Measurements from ENCODE around the gene WEE2. TPM values are rescaled to one million over a fixed set of nuclear protein-coding genes. Genes with fewer than 3 reads are reported as not detected.

The WEE2 gene
- total and polyA plus RNA-seq, 2 of the 13 experiments (the other 11 are each of a cell fraction or from before 2014, with no cell fraction given) = not detected

GRCh38 chr7:141737836-141738591 is 29.9 kb downstream of the WEE2 start, which contains the start of gene SSBP1 (continued):
- no peak for TF ChIP-seq ZFP41 (CRISPR knock-in tag; IDR thresholded peaks at IDR 0.05; ENCODE audit: borderline replicate concordance)
- TF ChIP-seq MLXIP (CRISPR knock-in tag; IDR thresholded peaks at IDR 0.05; ENCODE audit: borderline replicate concordance) = no peak
- no peak for TF ChIP-seq KAT2B (IDR thresholded peaks at IDR 0.05; ENCODE audit: borderline replicate concordance, low read depth, low read length)
- TF ChIP-seq ZNF546 (CRISPR knock-in tag; conservative IDR thresholded peaks at IDR 0.05) = no peak
- TF ChIP-seq MTF2 (CRISPR knock-in tag; IDR thresholded peaks at IDR 0.05; ENCODE audit: borderline replicate concordance) = 0 out of 2 replicates have a peak, but pooled peaks have one; percentile 39
- 0 out of 2 replicates have a peak, but pooled peaks have one; percentile 48 for TF ChIP-seq ZNF296 (CRISPR knock-in tag; conservative IDR thresholded peaks at IDR 0.05)
- TF ChIP-seq MIER3 (CRISPR knock-in tag; IDR thresholded peaks at IDR 0.05; ENCODE audit: borderline replicate concordance) = peak; percentile 94; the same call in 1 of the 2 replicates
- TF ChIP-seq ZSCAN31 (CRISPR knock-in tag; IDR thresholded peaks at IDR 0.05; ENCODE audit: low read depth) = peak; percentile 84
- no peak for TF ChIP-seq FOXM1 (CRISPR knock-in tag; IDR thresholded peaks at IDR 0.05)
- peak; percentile 74; the same call in 1 of the 2 replicates for TF ChIP-seq SOX5 (CRISPR knock-in tag; IDR thresholded peaks at IDR 0.05; ENCODE audit: borderline replicate concordance)
- TF ChIP-seq ZFY (CRISPR knock-in tag; IDR thresholded peaks at IDR 0.05) = peak; percentile 61; the same call in 1 of the 2 replicates
- TF ChIP-seq SATB2 (CRISPR knock-in tag; IDR thresholded peaks at IDR 0.05) = peak; percentile 43; the same call in 1 of the 2 replicates
- no peak; the same call in 1 of the 2 replicates for TF ChIP-seq PBX3 (CRISPR knock-in tag; IDR thresholded peaks at IDR 0.05; ENCODE audit: borderline replicate concordance)
- TF ChIP-seq SMARCE1 (IDR thresholded peaks at IDR 0.05; ENCODE audit: borderline replicate concordance) = no peak
- peak; percentile 92 for TF ChIP-seq ZNF580 (CRISPR knock-in tag; IDR thresholded peaks at IDR 0.05; ENCODE audit: borderline replicate concordance, low read depth)
- peak; percentile 95 for TF ChIP-seq ZNF205 (CRISPR knock-in tag; IDR thresholded peaks at IDR 0.05)
- TF ChIP-seq ZMYM3 (CRISPR knock-in tag; IDR thresholded peaks at IDR 0.05) = peak; percentile 80
- no peak for TF ChIP-seq MBNL3 (CRISPR knock-in tag; conservative IDR thresholded peaks at IDR 0.05)
- TF ChIP-seq TBP (CRISPR knock-in tag; IDR thresholded peaks at IDR 0.05) = no peak
- TF ChIP-seq REL (CRISPR knock-in tag; conservative IDR thresholded peaks at IDR 0.05) = 0 out of 2 replicates have a peak, but pooled peaks have one; percentile 38
- TF ChIP-seq HBP1 (CRISPR knock-in tag; IDR thresholded peaks at IDR 0.05; ENCODE audit: low read depth) = peak; percentile 83; the same call in 1 of the 2 replicates
- TF ChIP-seq THYN1 (CRISPR knock-in tag; IDR thresholded peaks at IDR 0.05; ENCODE audit: borderline replicate concordance, low read depth) = no peak
- peak; percentile 88 for TF ChIP-seq SIN3B (IDR thresholded peaks at IDR 0.05; ENCODE audit: low read length)
- TF ChIP-seq ZNF235 (CRISPR knock-in tag; IDR thresholded peaks at IDR 0.05; ENCODE audit: borderline replicate concordance) = no peak
- TF ChIP-seq HNRNPUL1 (IDR thresholded peaks at IDR 0.05; ENCODE audit: low read depth, low read length) = no peak
- peak; percentile 98 for TF ChIP-seq KMT2A (CRISPR knock-in tag; IDR thresholded peaks at IDR 0.05)
